ENCODE data around the gene PRPF4.

GRCh38 chr9:113301548-113301947, 26.1 kb downstream of the PRPF4 start:
- TF ChIP-seq CTCF (IDR thresholded peaks at IDR 0.05 in 2 of 3, conservative IDR thresholded peaks at IDR 0.05 in 1 of 3; ENCODE audit: insufficient read depth in 2 of 3, low read depth in 1 of 3, low read length in 3 of 3) (no peak), MAFF (IDR thresholded peaks at IDR 0.05; ENCODE audit: low read length) (no peak), ZNF398 (CRISPR knock-in tag; IDR thresholded peaks at IDR 0.05) (no peak)
- TF ChIP-seq, protein P1, sequence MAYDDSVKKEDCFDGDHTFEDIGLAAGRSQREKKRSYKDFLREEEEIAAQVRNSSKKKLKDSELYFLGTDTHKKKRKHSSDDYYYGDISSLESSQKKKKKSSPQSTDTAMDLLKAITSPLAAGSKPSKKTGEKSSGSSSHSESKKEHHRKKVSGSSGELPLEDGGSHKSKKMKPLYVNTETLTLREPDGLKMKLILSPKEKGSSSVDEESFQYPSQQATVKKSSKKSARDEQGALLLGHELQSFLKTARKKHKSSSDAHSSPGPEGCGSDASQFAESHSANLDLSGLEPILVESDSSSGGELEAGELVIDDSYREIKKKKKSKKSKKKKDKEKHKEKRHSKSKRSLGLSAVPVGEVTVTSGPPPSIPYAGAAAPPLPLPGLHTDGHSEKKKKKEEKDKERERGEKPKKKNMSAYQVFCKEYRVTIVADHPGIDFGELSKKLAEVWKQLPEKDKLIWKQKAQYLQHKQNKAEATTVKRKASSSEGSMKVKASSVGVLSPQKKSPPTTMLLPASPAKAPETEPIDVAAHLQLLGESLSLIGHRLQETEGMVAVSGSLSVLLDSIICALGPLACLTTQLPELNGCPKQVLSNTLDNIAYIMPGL (CRISPR knock-in tag; IDR thresholded peaks at IDR 0.05): no peak

All from K562 (cell line).